Vagina (tissue), 2 donors: ENCODE measurements around the gene GNG13. TPM values are rescaled to one million over a fixed set of nuclear protein-coding genes. Genes with fewer than 3 reads are reported as not detected.

ENCODE experiments used
- DNase-seq, 2 donors: peaks; one replicate each; pipeline ENCODE4 v3.0.0-alpha.2; 2017; ENCODE audit errors: extremely low spot score in 2 of 2
- H3K27ac ChIP-seq: fragments of 200-600 bp; sonication (generic); one replicate; pipeline ENCODE4 v1.5.1; 2019
- H3K27me3 ChIP-seq: fragments of 200-600 bp; sonication (generic); one replicate; pipeline ENCODE4 v1.5.1; 2019
- H3K36me3 ChIP-seq, 2 donors: fragments of 200-600 bp; sonication (generic); one replicate each; pipeline ENCODE4 v1.5.1; 2017 to 2019
- H3K4me1 ChIP-seq: fragments of 200-600 bp; sonication (generic); one replicate; pipeline ENCODE4 v1.5.1; 2019
- H3K4me3 ChIP-seq, 2 donors: fragments of 200-600 bp; sonication (generic); 1 replicate in 1 of 2; 2 replicates in 1 of 2; pipeline ENCODE4 v1.5.1; 2016 to 2019
- H3K9me3 ChIP-seq: fragments of 200-600 bp; sonication (generic); one replicate; pipeline ENCODE4 v1.5.1; 2019
- CTCF ChIP-seq, 3 experiments: fragments of 450-650 bp in 2 of 3; fragments of 200-600 bp in 1 of 3; sonication (generic) in 1 of 3; IDR thresholded peaks; one replicate each; pipeline ENCODE4 v1.5.1; 2017 to 2019; ENCODE audit warnings: antibody characterized with exemption in 3 of 3, mild to moderate bottlenecking in 2 of 3, moderate library complexity in 2 of 3
- POLR2A ChIP-seq, 2 donors: fragments of 450-650 bp; IDR thresholded peaks; one replicate each; pipeline ENCODE4 v1.6.1; 2017; ENCODE audit warnings: antibody characterized with exemption in 2 of 2, mild to moderate bottlenecking in 2 of 2, moderate library complexity in 2 of 2
- POLR2AphosphoS5 ChIP-seq, 2 donors: sonication (generic); formaldehyde crosslinking; IDR thresholded peaks; one replicate each; pipeline ENCODE4 v1.9.0; 2017; ENCODE audit warnings: antibody characterized with exemption in 2 of 2, mild to moderate bottlenecking in 2 of 2, low read depth in 1 of 2; ENCODE audit not compliant: insufficient read depth in 1 of 2
- intact Hi-C: fragments of 100-400 bp; cut with DNase I; formaldehyde crosslinking; loops from one replicate; pipeline ENCODE4 v1.15.1; 2023
- total RNA-seq: library from RNA; depleted of rRNA; stranded (reverse); fragments of >200 nt; gene quantifications from one replicate; pipeline ENCODE4 v1.2.3, GENCODE V29; 2016

The GNG13 gene
- total RNA-seq, 1 donor from 2014 or later, result not detected

GRCh38 chr16:794853-795466 is 5.6 kb downstream of the GNG13 start:
- Histone ChIP-seq H3K27me3 (no peaks in the 10 kb centered on the region), H3K36me3 (no peaks in the 10 kb centered on the region), H3K4me3 (no peak overlapping the region), H3K9me3 (no peaks in the 10 kb centered on the region), H3K4me1 (no peaks in the 10 kb centered on the region), H3K27ac (no peak overlapping the region)
- DNase-seq, result no peak
- TF ChIP-seq POLR2A (IDR thresholded peaks at IDR 0.05) (no peak), CTCF (IDR thresholded peaks at IDR 0.05) (no peak), POLR2AphosphoS5 (IDR thresholded peaks at IDR 0.05; ENCODE audit: insufficient read depth in 1 of 2, low read depth in 1 of 2) (no peak)
- intact Hi-C loops, result no loop called here

- Histone ChIP-seq H3K36me3 (no peaks in the 10 kb centered on the region), H3K27me3 (no peaks in the 10 kb centered on the region), H3K9me3 (no peaks in the 10 kb centered on the region), H3K4me1 (peaks cover 5% of the 10 kb centered on the region), H3K4me3 (no peak overlapping the region), H3K27ac (no peak overlapping the region)
- TF ChIP-seq POLR2AphosphoS5 (IDR thresholded peaks at IDR 0.05; ENCODE audit: insufficient read depth in 1 of 2, low read depth in 1 of 2) (no peak), POLR2A (IDR thresholded peaks at IDR 0.05) (no peak), CTCF (IDR thresholded peaks at IDR 0.05) (no peak)
- DNase-seq, result no peak
- intact Hi-C loops, result no loop called here
These were observed 6.3 kb downstream of the GNG13 start for GRCh38 chr16:794091-794822.

- no peak for DNase-seq
- H3K27me3 ChIP-seq, result no peaks in the 10 kb centered on the region
- no peaks in the 10 kb centered on the region for H3K36me3 ChIP-seq
- TF ChIP-seq POLR2A (IDR thresholded peaks at IDR 0.05), result no peak
- TF ChIP-seq CTCF (IDR thresholded peaks at IDR 0.05), result no peak
- TF ChIP-seq POLR2AphosphoS5 (IDR thresholded peaks at IDR 0.05; ENCODE audit: insufficient read depth in 1 of 2, low read depth in 1 of 2), result no peak
- intact Hi-C loops, result no loop called here
- peaks cover 12% of the 10 kb centered on the region for H3K4me1 ChIP-seq
- no peak overlapping the region for H3K4me3 ChIP-seq
- no peaks in the 10 kb centered on the region for H3K9me3 ChIP-seq
- no peak overlapping the region for H3K27ac ChIP-seq
These were observed 7.1 kb downstream of the GNG13 start for GRCh38 chr16:793414-793813.

- Histone ChIP-seq H3K4me3 (no peak overlapping the region), H3K4me1 (peaks cover 18% of the 10 kb centered on the region), H3K27me3 (no peaks in the 10 kb centered on the region), H3K9me3 (no peaks in the 10 kb centered on the region), H3K27ac (no peak overlapping the region), H3K36me3 (no peaks in the 10 kb centered on the region)
- TF ChIP-seq POLR2AphosphoS5 (IDR thresholded peaks at IDR 0.05; ENCODE audit: insufficient read depth in 1 of 2, low read depth in 1 of 2), result no peak
- DNase-seq, result no peak
- intact Hi-C loops, result no loop called here
These were observed 8.1 kb downstream of the GNG13 start for GRCh38 chr16:792221-792995.

- no peak for TF ChIP-seq POLR2AphosphoS5 (IDR thresholded peaks at IDR 0.05; ENCODE audit: insufficient read depth in 1 of 2, low read depth in 1 of 2)
- no peak for TF ChIP-seq CTCF (IDR thresholded peaks at IDR 0.05)
- Histone ChIP-seq H3K27me3 (no peaks in the 10 kb centered on the region), H3K4me3 (no peak overlapping the region), H3K36me3 (peaks cover 0 to 4% of the 10 kb centered on the region in 2 donors), H3K9me3 (no peaks in the 10 kb centered on the region), H3K27ac (no peak overlapping the region), H3K4me1 (peaks cover 28% of the 10 kb centered on the region)
- intact Hi-C loops, result no loop called here
- no peak for DNase-seq
These were observed 9.4 kb downstream of the GNG13 start for GRCh38 chr16:791131-791530.
